HG03378 (cell line): Measurements from ENCODE around the gene DAPK1.

Experiments used
- ATAC-seq: cut with Tn5 transposase; IDR thresholded peaks from one replicate; pipeline ENCODE4 v1.9.1; 2021; ENCODE audit warnings: mild to moderate bottlenecking, moderate library complexity; ENCODE audit not compliant: unreplicated experiment

The DAPK1 gene

GRCh38 chr9:87564791-87565241 is 67.1 kb downstream of the DAPK1 start:
- no peak for ATAC-seq

- no peak for ATAC-seq
Measured at GRCh38 chr9:87567001-87567400, 69.3 kb downstream of the DAPK1 start.

GRCh38 chr9:87567571-87567970 is 69.9 kb downstream of the DAPK1 start:
- no peak for ATAC-seq

GRCh38 chr9:87567983-87568382 is 70.3 kb downstream of the DAPK1 start:
- ATAC-seq = no peak

GRCh38 chr9:87568401-87568800 is 70.7 kb downstream of the DAPK1 start:
- ATAC-seq = no peak

GRCh38 chr9:87569008-87569509 is 71.4 kb downstream of the DAPK1 start:
- ATAC-seq = no peak

GRCh38 chr9:87569518-87569917 is 71.9 kb downstream of the DAPK1 start:
- ATAC-seq = no peak

- ATAC-seq = no peak
Measured at GRCh38 chr9:87570000-87570908, 72.6 kb downstream of the DAPK1 start.

GRCh38 chr9:87572719-87573118 is 75.1 kb downstream of the DAPK1 start:
- no peak for ATAC-seq

GRCh38 chr9:87573841-87574342 is 76.2 kb downstream of the DAPK1 start:
- no peak for ATAC-seq

- no peak for ATAC-seq
Measured at GRCh38 chr9:87577746-87578145, 80.1 kb downstream of the DAPK1 start.

- ATAC-seq = no peak
Measured at GRCh38 chr9:87578625-87579024, 81.0 kb downstream of the DAPK1 start.

- no peak for ATAC-seq
Measured at GRCh38 chr9:87579781-87580541, 82.3 kb downstream of the DAPK1 start.

- ATAC-seq = no peak
Measured at GRCh38 chr9:87580941-87581438, 83.3 kb downstream of the DAPK1 start.

- no peak for ATAC-seq
Measured at GRCh38 chr9:87581513-87581912, 83.8 kb downstream of the DAPK1 start.

- no peak for ATAC-seq
Measured at GRCh38 chr9:87581949-87582637, 84.4 kb downstream of the DAPK1 start.

GRCh38 chr9:87584326-87584725 is 86.7 kb downstream of the DAPK1 start:
- no peak for ATAC-seq

- ATAC-seq = no peak
Measured at GRCh38 chr9:87585123-87585855, 87.6 kb downstream of the DAPK1 start.

GRCh38 chr9:87586731-87587355 is 89.2 kb downstream of the DAPK1 start:
- no peak for ATAC-seq

- no peak for ATAC-seq
Measured at GRCh38 chr9:87587356-87587745, 89.7 kb downstream of the DAPK1 start.
